GM12874 (cell line): ENCODE measurements around the gene ITGA11.

Experiments
- TF ChIP-seq, protein P1 (sequence below): IDR thresholded peaks from 2 replicates; pipeline ENCODE4 v1.5.1; 2011; ENCODE audit warnings: low read depth, mild to moderate bottlenecking, control low read depth, low read length, moderate library complexity; ENCODE audit not compliant: insufficient read depth

Gene ITGA11

DNA sequence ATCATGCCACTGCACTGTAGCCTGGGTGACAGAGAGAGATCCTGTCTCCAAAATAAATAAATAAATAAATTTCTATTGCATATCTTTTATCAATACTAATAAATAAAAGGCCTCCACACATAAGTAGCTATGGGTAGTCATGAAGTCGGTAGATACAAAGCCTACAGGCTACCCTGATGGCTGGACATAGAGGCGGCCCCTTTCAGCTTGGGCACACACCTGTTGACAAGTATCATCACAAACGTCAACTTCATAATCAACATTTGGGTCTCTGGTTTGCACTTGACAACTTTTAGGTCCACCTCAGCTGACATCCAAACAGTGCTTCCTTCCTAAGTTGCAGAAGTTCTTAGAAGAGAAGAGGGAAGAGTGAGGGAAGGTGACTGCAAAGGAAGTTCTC lies 53.4 kb downstream of the ITGA11 start:
- TF ChIP-seq, protein P1, sequence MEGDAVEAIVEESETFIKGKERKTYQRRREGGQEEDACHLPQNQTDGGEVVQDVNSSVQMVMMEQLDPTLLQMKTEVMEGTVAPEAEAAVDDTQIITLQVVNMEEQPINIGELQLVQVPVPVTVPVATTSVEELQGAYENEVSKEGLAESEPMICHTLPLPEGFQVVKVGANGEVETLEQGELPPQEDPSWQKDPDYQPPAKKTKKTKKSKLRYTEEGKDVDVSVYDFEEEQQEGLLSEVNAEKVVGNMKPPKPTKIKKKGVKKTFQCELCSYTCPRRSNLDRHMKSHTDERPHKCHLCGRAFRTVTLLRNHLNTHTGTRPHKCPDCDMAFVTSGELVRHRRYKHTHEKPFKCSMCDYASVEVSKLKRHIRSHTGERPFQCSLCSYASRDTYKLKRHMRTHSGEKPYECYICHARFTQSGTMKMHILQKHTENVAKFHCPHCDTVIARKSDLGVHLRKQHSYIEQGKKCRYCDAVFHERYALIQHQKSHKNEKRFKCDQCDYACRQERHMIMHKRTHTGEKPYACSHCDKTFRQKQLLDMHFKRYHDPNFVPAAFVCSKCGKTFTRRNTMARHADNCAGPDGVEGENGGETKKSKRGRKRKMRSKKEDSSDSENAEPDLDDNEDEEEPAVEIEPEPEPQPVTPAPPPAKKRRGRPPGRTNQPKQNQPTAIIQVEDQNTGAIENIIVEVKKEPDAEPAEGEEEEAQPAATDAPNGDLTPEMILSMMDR: no peak

DNA sequence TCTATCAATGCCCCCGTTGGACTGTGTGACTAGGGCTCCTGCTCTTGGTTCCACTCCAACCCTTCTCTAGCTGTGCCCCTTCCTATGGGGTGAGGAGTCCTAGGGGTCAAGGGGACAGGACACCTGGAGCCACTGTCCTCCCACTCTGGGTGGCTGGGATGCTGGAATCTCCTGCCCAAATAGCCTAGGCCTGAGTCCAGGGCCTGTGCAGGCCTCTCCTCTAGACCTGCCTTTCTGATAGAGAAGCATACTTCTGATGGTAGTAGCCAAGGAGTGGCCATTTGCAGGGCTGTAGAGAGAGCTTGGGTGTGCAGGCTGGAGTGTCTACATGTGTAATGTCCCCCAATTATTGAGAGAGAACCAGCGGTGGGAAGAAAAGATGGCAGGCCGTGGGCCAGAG lies 54.2 kb downstream of the ITGA11 start:
- TF ChIP-seq, protein P1: no peak

DNA sequence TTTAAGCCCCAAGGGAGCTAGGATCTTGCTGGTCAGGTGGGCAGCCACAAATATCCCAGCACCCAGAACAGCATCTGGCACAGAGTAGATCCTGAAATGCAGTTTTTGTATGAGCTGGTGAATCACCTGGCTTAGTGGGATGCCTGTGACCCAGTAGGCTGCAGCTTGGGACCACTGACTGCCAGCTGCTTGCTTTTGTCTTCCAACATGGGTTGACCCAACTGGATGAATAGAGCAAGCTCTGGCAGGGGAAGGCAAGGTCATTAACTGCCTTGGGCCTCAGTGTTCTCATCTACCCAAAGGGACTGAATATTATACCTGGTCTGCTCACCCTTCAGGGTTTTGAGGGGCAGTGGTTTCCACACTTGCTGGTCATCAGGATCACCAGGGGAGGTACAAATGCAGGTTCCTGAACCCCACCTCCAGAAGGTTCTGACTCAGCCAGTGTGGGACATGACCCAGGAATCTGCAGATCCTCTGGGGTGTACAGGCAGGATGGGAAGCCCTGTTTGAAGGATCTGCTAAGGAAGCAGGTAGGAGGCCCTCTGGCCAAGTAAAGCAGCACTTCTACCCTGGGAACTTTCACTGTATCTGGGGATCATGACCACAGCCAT lies 55.4 kb downstream of the ITGA11 start:
- TF ChIP-seq, protein P1: no peak

DNA sequence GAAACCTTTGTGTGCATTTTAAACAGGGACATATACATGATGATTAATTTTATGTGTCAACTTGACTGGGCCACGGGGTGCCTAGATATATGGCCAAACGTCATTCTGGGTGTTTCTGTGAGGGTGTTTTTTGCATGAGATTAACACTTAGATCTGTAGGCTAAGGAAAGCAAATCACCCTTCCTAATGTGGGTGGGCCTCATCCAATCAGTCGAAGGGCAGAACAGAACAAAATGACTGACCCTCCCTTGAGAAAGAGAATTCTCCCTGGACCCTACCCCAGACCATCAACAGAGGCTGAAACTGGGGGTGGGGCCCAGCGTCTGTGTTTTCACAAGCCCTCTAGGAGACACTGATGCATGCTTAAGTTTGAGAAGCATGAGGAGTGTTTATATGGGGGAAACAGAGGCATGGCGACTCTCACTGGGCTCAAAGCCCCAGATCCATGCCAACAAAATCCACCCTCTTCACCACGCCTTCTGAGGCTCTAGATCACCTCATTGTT lies 56.2 kb downstream of the ITGA11 start:
- TF ChIP-seq, protein P1: no peak

DNA sequence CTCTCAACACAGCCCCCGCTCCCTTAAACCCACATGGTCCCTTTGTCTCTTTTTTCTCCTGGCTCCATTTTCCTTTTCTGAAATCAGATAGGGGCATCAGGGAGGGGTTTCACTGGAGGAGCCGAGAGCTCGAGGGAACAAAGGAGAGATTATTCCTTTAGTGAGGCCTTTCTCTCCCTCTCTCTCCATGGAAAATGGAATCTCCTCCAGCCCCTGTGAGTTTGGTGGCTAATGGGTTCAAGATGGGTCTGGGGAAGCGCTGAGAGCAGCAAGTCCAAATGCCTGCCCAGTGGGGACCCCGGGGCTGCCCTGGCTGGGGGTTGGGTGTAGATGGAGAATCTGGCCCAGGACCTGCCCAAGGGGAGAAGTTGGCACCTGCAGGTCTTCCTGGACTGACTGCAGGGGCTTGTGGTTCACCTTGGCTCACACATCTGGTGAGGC lies 56.8 kb downstream of the ITGA11 start:
- TF ChIP-seq, protein P1: no peak

DNA sequence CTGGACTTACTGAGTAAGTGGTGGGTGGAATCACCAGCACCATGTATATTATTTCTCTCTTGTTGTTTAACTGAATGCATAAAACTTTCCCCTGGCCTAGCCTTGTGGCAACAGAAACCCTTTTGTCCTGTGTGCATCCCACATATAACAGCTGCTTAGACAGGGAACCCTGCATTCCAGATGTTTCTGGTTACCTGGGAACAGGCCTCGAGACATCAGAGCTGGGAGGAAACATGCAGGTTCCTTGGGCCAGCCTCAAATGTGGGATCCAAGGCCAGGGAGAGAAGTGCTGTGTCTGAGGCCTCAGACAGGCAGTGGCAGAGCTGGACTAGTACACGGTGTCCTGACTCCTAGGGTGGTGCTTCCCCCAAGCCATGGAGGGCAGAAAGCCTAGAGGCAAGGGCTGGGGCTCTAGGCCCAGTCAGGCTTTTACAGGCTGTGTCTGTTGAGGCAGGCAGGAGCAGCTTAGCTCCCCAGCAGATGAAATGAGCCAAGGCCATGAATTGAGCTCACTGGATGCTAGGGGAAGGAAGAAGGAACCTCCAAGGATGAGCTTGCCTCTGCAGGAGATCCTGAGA lies 57.7 kb downstream of the ITGA11 start:
- TF ChIP-seq, protein P1: no peak

DNA sequence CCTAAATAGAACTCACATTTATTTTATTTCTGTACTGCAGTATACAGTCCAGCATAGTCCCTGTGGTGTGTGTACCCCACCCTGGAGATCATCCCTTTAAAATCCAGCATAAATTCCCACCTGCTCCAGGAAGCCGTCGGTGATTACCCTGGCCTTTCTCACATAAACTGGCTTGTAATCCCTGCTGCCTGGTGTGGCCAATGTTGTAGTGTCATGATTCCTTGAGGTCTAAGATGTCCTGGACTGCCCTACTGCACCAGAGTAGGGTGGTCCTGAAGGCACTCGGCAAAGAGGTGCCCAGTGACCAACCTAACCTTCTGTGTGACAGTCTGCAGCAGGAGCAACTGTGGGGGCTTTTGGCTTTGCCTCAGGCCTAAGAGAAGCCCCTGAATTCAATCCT lies 58.9 kb downstream of the ITGA11 start:
- TF ChIP-seq, protein P1: no peak
